K562 (cell line): ENCODE results near the gene SHISA6.

ENCODE experiments used
- CTCF ChIP-seq, 3 experiments: IDR thresholded peaks in 2 of 3; conservative IDR thresholded peaks in 1 of 3; 2 replicates each; pipeline ENCODE4 v1.5.1; 2011 to 2012; ENCODE audit warnings: low read length in 3 of 3, mild to moderate bottlenecking in 3 of 3, control low read depth in 2 of 3, improper control_type of control experiment in 1 of 3, inconsistent platforms in 1 of 3, low read depth in 1 of 3, mixed read lengths in 1 of 3, moderate library complexity in 1 of 3; ENCODE audit not compliant: insufficient read depth in 2 of 3
- ELF1 ChIP-seq: fragments of 200-800 bp; sonication (Bioruptor generic); IDR thresholded peaks from 2 replicates; pipeline ENCODE4 v1.6.1; 2016; ENCODE audit warnings: missing genetic modification characterization, missing compliant biosample characterization
- JUN ChIP-seq, 2 experiments: sonication (generic) in 1 of 2; formaldehyde crosslinking in 1 of 2; IDR thresholded peaks; 2 replicates each; pipeline versions ENCODE4 v1.6.1 to v1.8.0; 2012 to 2022; ENCODE audit warnings: borderline replicate concordance in 2 of 2, mild to moderate bottlenecking in 2 of 2, improper control_type of control experiment in 1 of 2, low read depth in 1 of 2, low read length in 1 of 2, missing genetic modification reagents in 1 of 2
- LEF1 ChIP-seq: fragments of 450-650 bp; IDR thresholded peaks from 2 replicates; pipeline ENCODE4 v1.6.1; 2016; ENCODE audit warnings: mild to moderate bottlenecking
- PBX2 ChIP-seq, 2 experiments: IDR thresholded peaks in 1 of 2; conservative IDR thresholded peaks in 1 of 2; 2 replicates each; pipeline ENCODE4 v1.6.1; 2016; ENCODE audit warnings: low read depth in 2 of 2, mild to moderate bottlenecking in 1 of 2, missing compliant biosample characterization in 1 of 2, missing genetic modification characterization in 1 of 2, moderate library complexity in 1 of 2
- POLR2A ChIP-seq: fragments of 450-650 bp; conservative IDR thresholded peaks from 2 replicates; pipeline ENCODE4 v1.6.1; 2016
- RCOR1 ChIP-seq, 2 experiments: IDR thresholded peaks; 2 replicates each; pipeline ENCODE4 v1.6.1; 2012; ENCODE audit warnings: low read depth in 2 of 2, low read length in 2 of 2, borderline replicate concordance in 1 of 2, improper control_type of control experiment in 1 of 2
- TRIM28 ChIP-seq: fragments of 450-650 bp; IDR thresholded peaks from 2 replicates; pipeline ENCODE4 v1.6.1; 2017
- ZNF830 ChIP-seq: fragments of 250-450 bp; sonication (Bioruptor Pico); IDR thresholded peaks from 2 replicates; pipeline ENCODE4 v1.5.0; 2021; ENCODE audit warnings: mild to moderate bottlenecking

GRCh38 chr17:11446316-11446715 is 205.3 kb downstream of the SHISA6 start:
- TF ChIP-seq CTCF (IDR thresholded peaks at IDR 0.05 in 2 of 3, conservative IDR thresholded peaks at IDR 0.05 in 1 of 3; ENCODE audit: insufficient read depth in 2 of 3, low read depth in 1 of 3, low read length in 3 of 3) (no peak), ZNF830 (CRISPR knock-in tag) (no peak), LEF1 (no peak), ELF1 (tag) (no peak), POLR2A (no peak), RCOR1 (IDR thresholded peaks at IDR 0.05; ENCODE audit: borderline replicate concordance in 1 of 2, low read depth in 2 of 2, low read length in 2 of 2) (no peak), JUN (IDR thresholded peaks at IDR 0.05; ENCODE audit: borderline replicate concordance, low read depth, low read length) (no peak), JUN (CRISPR knock-in tag; IDR thresholded peaks at IDR 0.05; ENCODE audit: borderline replicate concordance) (no peak), TRIM28 (no peak), PBX2 (CRISPR knock-in tag; IDR thresholded peaks at IDR 0.05; ENCODE audit: low read depth) (no peak), PBX2 (tag; conservative IDR thresholded peaks at IDR 0.05; ENCODE audit: low read depth) (no peak)
